GM12865 (cell line): ENCODE results near the gene SFMBT2.

Source experiments
- DNase-seq: peaks from one replicate; pipeline ENCODE4 v3.0.0; 2010; ENCODE audit warnings: low read depth
- H3K4me3 ChIP-seq: 2 replicates; pipeline ENCODE4 v1.5.1; 2011; ENCODE audit warnings: mild to moderate bottlenecking, low read depth, low read length, control low read depth
- TF ChIP-seq, protein P1 (sequence below): IDR thresholded peaks from 2 replicates; pipeline ENCODE4 v1.5.1; 2011; ENCODE audit warnings: low read length, control low read depth, low read depth, inconsistent platforms; ENCODE audit not compliant: insufficient read depth; ENCODE audit errors: missing control alignments

Gene SFMBT2

DNA sequence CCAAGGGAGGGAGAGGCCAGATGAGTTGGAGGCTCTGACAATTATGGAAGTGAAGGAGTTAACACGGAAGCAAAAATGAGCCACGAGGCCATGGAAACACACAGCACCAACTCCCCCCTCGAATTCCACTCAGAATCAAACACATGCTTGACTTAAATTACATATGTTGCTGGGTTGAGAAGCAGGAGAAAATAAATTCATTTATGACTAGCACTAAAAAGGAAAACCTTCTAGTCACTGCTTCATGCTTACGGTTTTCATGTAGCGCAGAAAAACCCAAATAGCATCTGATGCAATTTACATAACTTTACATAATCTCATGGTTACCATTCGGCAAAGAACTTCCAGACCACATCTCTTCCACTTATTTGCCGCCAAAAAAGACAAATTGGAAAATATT, 51.5 kb downstream of the SFMBT2 start:
- DNase-seq: no peak
- no peak overlapping the region for H3K4me3 ChIP-seq
- TF ChIP-seq, protein P1, sequence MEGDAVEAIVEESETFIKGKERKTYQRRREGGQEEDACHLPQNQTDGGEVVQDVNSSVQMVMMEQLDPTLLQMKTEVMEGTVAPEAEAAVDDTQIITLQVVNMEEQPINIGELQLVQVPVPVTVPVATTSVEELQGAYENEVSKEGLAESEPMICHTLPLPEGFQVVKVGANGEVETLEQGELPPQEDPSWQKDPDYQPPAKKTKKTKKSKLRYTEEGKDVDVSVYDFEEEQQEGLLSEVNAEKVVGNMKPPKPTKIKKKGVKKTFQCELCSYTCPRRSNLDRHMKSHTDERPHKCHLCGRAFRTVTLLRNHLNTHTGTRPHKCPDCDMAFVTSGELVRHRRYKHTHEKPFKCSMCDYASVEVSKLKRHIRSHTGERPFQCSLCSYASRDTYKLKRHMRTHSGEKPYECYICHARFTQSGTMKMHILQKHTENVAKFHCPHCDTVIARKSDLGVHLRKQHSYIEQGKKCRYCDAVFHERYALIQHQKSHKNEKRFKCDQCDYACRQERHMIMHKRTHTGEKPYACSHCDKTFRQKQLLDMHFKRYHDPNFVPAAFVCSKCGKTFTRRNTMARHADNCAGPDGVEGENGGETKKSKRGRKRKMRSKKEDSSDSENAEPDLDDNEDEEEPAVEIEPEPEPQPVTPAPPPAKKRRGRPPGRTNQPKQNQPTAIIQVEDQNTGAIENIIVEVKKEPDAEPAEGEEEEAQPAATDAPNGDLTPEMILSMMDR: no peak

DNA sequence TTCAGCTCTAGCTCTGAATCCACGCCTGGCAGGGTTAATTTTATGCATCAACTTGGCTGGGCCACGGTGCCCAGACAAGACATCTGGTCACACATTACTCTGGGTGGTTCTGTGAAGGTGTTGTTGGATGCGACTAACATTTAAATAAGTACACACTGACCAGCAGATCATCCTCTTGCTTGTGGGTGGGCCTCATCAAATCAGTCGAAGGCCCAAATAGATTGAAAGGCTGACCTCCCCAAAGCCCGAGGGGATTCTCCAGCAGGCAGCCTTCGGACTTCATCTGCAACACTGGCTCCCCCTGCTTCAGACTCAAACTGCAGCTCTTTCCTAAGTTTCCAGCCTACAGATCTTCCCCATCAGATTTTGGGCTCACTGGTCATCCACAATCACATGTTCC, 53.6 kb downstream of the SFMBT2 start:
- no peak for DNase-seq
- no peak overlapping the region for H3K4me3 ChIP-seq
- TF ChIP-seq, protein P1: no peak

DNA sequence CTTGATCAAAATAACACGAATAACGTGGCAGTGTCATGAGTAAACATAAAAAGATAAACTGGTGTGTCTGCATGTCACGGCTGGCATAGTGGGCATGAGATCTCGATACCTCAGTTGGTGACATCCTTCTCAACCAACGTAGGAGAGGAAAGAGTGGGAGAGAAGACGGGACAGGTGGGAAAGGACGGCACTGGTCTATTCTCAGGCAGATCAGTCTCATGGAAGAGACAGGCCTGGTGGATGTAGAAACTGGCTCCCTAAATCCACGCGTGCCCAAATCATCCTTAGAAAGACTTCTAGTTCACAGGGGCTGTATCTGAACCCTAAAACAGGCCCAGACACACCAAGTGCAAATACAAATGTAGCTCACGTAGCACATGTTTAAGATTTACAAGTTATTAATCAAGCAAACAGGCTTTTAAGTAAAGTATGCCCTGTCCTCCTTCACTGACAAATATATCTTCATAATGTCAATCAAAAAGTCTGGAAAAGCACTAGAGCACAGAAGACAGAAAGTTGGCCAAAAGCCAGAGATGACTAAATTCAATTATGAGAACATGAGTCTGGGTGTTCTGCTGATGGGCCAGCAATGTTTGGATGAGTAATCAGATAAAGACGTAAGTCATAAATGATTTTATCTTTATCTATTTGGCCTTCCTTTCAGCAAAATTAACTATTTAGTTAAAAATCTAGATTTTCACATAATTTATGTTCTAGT, 56.3 kb downstream of the SFMBT2 start:
- TF ChIP-seq, protein P1: no peak
- H3K4me3 ChIP-seq: no peak overlapping the region
- peak; percentile 15 for DNase-seq

DNA sequence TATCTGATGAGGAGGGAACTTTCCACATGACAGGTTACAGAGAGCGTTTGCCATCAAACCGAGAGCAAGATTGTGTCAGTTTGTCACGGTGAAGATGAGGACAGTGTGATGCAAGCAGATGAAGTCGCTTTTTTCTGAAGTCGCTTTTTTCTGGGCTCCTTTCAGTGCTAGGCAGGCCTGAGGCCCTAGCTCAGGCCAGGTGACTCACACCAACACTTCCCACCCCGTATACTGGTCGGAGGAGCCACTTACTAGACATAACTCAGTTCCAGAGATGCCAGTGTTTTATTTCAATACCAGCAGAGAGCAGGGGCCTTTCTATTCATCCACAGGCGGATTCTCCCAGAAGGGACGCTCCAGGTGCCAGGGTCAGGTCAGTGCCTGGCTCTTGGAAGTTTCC, 58.9 kb downstream of the SFMBT2 start:
- TF ChIP-seq, protein P1: no peak
- no peak for DNase-seq
- no peak overlapping the region for H3K4me3 ChIP-seq

DNA sequence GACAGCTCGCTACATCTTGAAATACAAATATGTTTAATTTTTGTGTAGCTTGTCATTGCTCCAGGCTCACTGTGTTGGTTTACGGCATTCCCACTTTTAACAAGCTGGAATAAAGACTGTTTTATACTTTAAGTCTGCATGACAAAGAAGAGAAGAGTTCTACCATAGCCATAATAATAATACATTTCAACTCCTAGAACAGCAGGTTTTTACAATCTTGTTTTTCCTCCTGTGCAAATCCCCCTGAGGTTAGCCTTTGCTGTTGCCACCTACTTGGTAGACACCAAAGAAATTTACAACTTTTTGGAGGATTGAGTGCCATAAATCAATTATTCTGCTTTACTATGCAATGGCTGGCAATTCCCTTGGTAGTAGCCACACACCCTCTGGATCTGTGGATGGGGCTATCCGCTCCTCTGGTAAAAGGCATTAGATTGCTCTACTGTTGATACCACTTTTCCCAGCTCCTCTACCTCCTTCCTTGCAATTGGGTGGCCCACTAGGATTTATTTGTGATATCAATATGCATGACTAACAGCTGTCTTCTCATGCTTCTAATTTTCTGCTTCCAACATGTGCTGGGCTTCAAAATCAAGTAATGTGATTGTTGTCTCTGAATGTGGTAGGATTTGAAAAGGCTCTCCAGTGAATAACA, 60.2 kb downstream of the SFMBT2 start:
- H3K4me3 ChIP-seq: no peak overlapping the region
- TF ChIP-seq, protein P1: no peak
- DNase-seq: no peak

DNA sequence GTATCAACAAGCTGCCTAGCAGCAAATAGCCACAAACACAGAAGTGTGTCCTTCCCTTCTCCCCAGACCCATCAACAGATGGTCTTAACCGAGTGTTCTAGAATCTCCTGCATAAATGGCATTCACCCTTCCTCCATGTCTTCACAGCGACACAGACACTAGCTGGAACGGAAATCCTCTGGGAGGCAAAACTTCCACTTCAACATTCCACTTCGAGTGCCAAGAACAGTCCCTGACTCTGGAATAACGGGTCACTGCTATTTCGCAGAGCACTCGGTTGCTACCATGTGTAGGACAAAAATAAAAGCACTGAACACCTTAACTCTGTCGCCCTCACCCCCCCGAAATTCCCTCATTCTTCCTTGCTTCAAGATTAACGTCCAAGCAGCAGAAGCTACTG, 65.1 kb downstream of the SFMBT2 start:
- TF ChIP-seq, protein P1: no peak

More for the DNA sequence above, 65.1 kb downstream of the SFMBT2 start:
- no peak overlapping the region for H3K4me3 ChIP-seq
- DNase-seq: no peak
